CD14-positive monocyte (primary cell): ENCODE results near the gene CLEC14A. TPM values are rescaled to one million over a fixed set of nuclear protein-coding genes. Genes with fewer than 3 reads are reported as not detected.
A peak's percentile ranks its signal among the peaks of the same experiment; 100 is the strongest.

Experiments
- DNase-seq, 3 donors: peaks; one replicate each; pipeline ENCODE4 v3.0.0-alpha.2; 2011 to 2022
- H2AFZ ChIP-seq: 2 replicates; pipeline ENCODE4 v1.6.0; 2012; ENCODE audit warnings: mild to moderate bottlenecking, low read depth, low read length, inconsistent platforms; ENCODE audit not compliant: insufficient read depth, poor library complexity, severe bottlenecking
- H3K27ac ChIP-seq, 2 donors: 1 replicate in 1 of 2; 2 replicates in 1 of 2; pipeline ENCODE4 v1.5.1; 2012 to 2013; ENCODE audit warnings: low read length in 2 of 2, control low read depth in 1 of 2, inconsistent platforms in 1 of 2, low read depth in 1 of 2, mild to moderate bottlenecking in 1 of 2
- H3K27me3 ChIP-seq, 2 donors: one replicate each; pipeline versions ENCODE4 v1.6.0 to v1.6.1; 2011 to 2013; ENCODE audit warnings: low read length in 2 of 2; ENCODE audit not compliant: control insufficient read depth in 2 of 2, insufficient read depth in 2 of 2
- H3K36me3 ChIP-seq, 2 donors: replicated peaks in 1 of 2; 1 replicate in 1 of 2; 2 replicates in 1 of 2; pipeline versions ENCODE4 v1.5.1 to v1.6.1; 2012 to 2013; ENCODE audit warnings: low read length in 2 of 2, control low read depth in 1 of 2, inconsistent platforms in 1 of 2, mild to moderate bottlenecking in 1 of 2; ENCODE audit not compliant: insufficient read depth in 2 of 2, control insufficient read depth in 1 of 2
- H3K4me1 ChIP-seq, 2 donors: 1 replicate in 1 of 2; 2 replicates in 1 of 2; pipeline versions ENCODE4 v1.5.1 to v1.6.1; 2012 to 2013; ENCODE audit warnings: low read length in 2 of 2, control low read depth in 1 of 2, inconsistent platforms in 1 of 2, mild to moderate bottlenecking in 1 of 2, moderate library complexity in 1 of 2; ENCODE audit not compliant: insufficient read depth in 2 of 2, control insufficient read depth in 1 of 2
- H3K4me2 ChIP-seq: replicated peaks from 2 replicates; pipeline ENCODE3; 2012; ENCODE audit warnings: low read length, moderate library complexity, mild to moderate bottlenecking; ENCODE audit not compliant: poor library complexity, severe bottlenecking; ENCODE audit errors: extremely low read depth
- H3K4me3 ChIP-seq, 3 experiments: fragments of 200-600 bp in 1 of 3; sonication (generic) in 1 of 3; replicated peaks in 1 of 3; 1 replicate in 2 of 3; 2 replicates in 1 of 3; pipeline ENCODE4 v1.5.1; 2011 to 2013; ENCODE audit warnings: low read length in 3 of 3, mild to moderate bottlenecking in 3 of 3, control low read depth in 2 of 3, low read depth in 2 of 3, inconsistent platforms in 1 of 3, moderate library complexity in 1 of 3
- H3K79me2 ChIP-seq: 2 replicates; pipeline ENCODE4 v1.6.0; 2012; ENCODE audit warnings: mild to moderate bottlenecking, control low read depth, inconsistent platforms, low read length, moderate library complexity; ENCODE audit not compliant: insufficient read depth
- H3K9ac ChIP-seq: 2 replicates; pipeline ENCODE4 v1.6.0; 2017; ENCODE audit warnings: low read length, mild to moderate bottlenecking; ENCODE audit not compliant: insufficient read depth, poor library complexity, severe bottlenecking
- H3K9me3 ChIP-seq, 2 donors: replicated peaks in 1 of 2; 1 replicate in 1 of 2; 2 replicates in 1 of 2; pipeline versions ENCODE4 v1.5.1 to v1.6.1; 2012 to 2013; ENCODE audit warnings: low read length in 2 of 2, control low read depth in 1 of 2; ENCODE audit not compliant: control insufficient read depth in 1 of 2, insufficient read depth in 1 of 2
- H4K20me1 ChIP-seq: 2 replicates; pipeline ENCODE4 v1.6.0; 2012; ENCODE audit warnings: mild to moderate bottlenecking, low read length, control low read depth, moderate library complexity; ENCODE audit not compliant: insufficient read depth
- H3K27ac Mint-ChIP-seq, 7 donors: one replicate each; pipeline ENCODE4 v1.8.0; 2020; ENCODE audit warnings: mild to moderate bottlenecking in 7 of 7, mixed read lengths in 7 of 7, moderate library complexity in 6 of 7, inconsistent platforms in 2 of 7
- H3K27me3 Mint-ChIP-seq, 3 donors: one replicate each; pipeline ENCODE4 v1.8.0; 2021 to 2022; ENCODE audit warnings: low read depth in 3 of 3, mild to moderate bottlenecking in 3 of 3, mixed read lengths in 3 of 3, moderate library complexity in 3 of 3, inconsistent platforms in 1 of 3
- H3K36me3 Mint-ChIP-seq, 2 donors: one replicate each; pipeline ENCODE4 v1.8.0; 2020; ENCODE audit warnings: mixed read lengths in 2 of 2, inconsistent platforms in 1 of 2, mild to moderate bottlenecking in 1 of 2
- H3K4me1 Mint-ChIP-seq: one replicate; pipeline ENCODE4 v1.8.0; 2020; ENCODE audit warnings: mild to moderate bottlenecking, mixed read lengths
- H3K4me3 Mint-ChIP-seq, 2 donors: one replicate each; pipeline ENCODE4 v1.8.0; 2020; ENCODE audit warnings: mild to moderate bottlenecking in 2 of 2, mixed read lengths in 2 of 2, moderate library complexity in 1 of 2
- H3K9me3 Mint-ChIP-seq, 7 donors: one replicate each; pipeline ENCODE4 v1.8.0; 2020 to 2022; ENCODE audit warnings: mixed read lengths in 7 of 7, mild to moderate bottlenecking in 6 of 7, moderate library complexity in 6 of 7, inconsistent platforms in 2 of 7
- CTCF ChIP-seq: fragments of 200-600 bp; IDR thresholded peaks from one replicate; pipeline ENCODE4 v1.8.0; 2022; ENCODE audit warnings: antibody characterized with exemption, mild to moderate bottlenecking
- WGBS: methylation state at CpG from one replicate; pipeline ENCODE4 v1.1.5; 2013; ENCODE audit warnings: missing lambda C conversion rate; ENCODE audit not compliant: insufficient coverage; 5-methylcytosine and 5-hydroxymethylcytosine counted together
- intact Hi-C, 2 donors: fragments of 100-400 bp; cut with micrococcal nuclease; formaldehyde crosslinking; loops; one replicate each; pipeline versions ENCODE4 v1.15.0 to v1.15.1; 2023
- polyA plus RNA-seq, 3 donors: library from polyadenylated mRNA; depleted of rRNA in 1 of 3; unstranded in 2 of 3; stranded (reverse) in 1 of 3; fragments of 300-500 nt in 2 of 3; fragments of >200 nt in 1 of 3; fragmentation: Illumina TruSeq in 2 of 3; gene quantifications; 1 replicate in 2 of 3; 2 replicates in 1 of 3; pipeline ENCODE4 v1.2.3, GENCODE V29; 2012 to 2021

The CLEC14A gene
- polyA plus RNA-seq, 3 donors: not detected

GRCh38 chr14:38254571-38255407 lies 1.1 kb downstream of the CLEC14A start:
- Histone ChIP-seq H3K79me2 (no peaks in the 10 kb centered on the region), H3K4me1 (peaks cover 4 to 5% of the 10 kb centered on the region in 2 donors), H3K36me3 (no peaks in the 10 kb centered on the region), H3K4me2 (peak overlapping the region; percentile 56), H2AFZ (no peak overlapping the region), H3K9ac (no peak overlapping the region), H3K27ac (no peak overlapping the region), H3K9me3 (peaks cover 0 to 22% of the 10 kb centered on the region in 2 donors), H3K27me3 (peaks cover 32 to 45% of the 10 kb centered on the region in 2 donors), H3K4me3 (peak overlapping the region in 1 of 3 experiments; percentile 23), H4K20me1 (no peaks in the 10 kb centered on the region)
- H3K4me3 Mint-ChIP-seq: peak overlapping the region in 1 of 2 donors; percentile 70
- 14% methylated on average over 41 of the region's 44 CpGs for WGBS
- H3K4me1 Mint-ChIP-seq: peaks cover 6% of the 10 kb centered on the region
- no peak overlapping the region for H3K27ac Mint-ChIP-seq
- H3K36me3 Mint-ChIP-seq: no peaks in the 10 kb centered on the region
- no peak for DNase-seq
- TF ChIP-seq CTCF: no peak
- intact Hi-C loops: no loop called here
- H3K27me3 Mint-ChIP-seq: peaks cover 34 to 49% (median 47%) of the 10 kb centered on the region in 3 donors
- H3K9me3 Mint-ChIP-seq: peaks cover 0 to 17% (median 3%) of the 10 kb centered on the region in 7 donors

DNA sequence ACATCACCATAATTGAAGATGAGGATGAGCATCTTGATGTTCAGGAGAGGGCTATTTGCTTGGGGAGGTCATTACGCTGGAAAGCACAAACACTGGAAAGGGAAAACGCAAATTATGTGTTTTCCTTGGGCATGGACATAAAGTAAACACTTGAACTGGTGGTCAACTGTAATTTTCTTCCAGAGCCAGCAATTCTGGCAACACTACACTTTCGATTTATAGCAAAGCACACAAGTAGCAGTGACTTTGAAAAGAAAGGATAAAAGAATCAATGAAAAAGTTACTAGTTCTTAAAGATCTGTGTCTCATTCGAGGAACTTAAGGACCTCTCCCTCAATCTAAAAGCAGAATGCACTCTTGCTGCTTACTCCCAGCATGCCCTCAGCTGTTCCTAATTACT lies 2.2 kb downstream of the CLEC14A start:
- Histone ChIP-seq H4K20me1 (no peaks in the 10 kb centered on the region), H3K4me1 (peaks cover 4 to 5% of the 10 kb centered on the region in 2 donors), H3K9me3 (peaks cover 0 to 22% of the 10 kb centered on the region in 2 donors), H3K4me2 (no peak overlapping the region), H3K4me3 (no peak overlapping the region), H3K27me3 (peaks cover 32 to 45% of the 10 kb centered on the region in 2 donors), H3K36me3 (no peaks in the 10 kb centered on the region), H3K9ac (no peak overlapping the region), H3K79me2 (no peaks in the 10 kb centered on the region), H3K27ac (no peak overlapping the region), H2AFZ (no peak overlapping the region)
- Mint-ChIP-seq H3K9me3 (peaks cover 0 to 14% (median 3%) of the 10 kb centered on the region in 7 donors), H3K4me3 (no peak overlapping the region), H3K36me3 (no peaks in the 10 kb centered on the region), H3K4me1 (peaks cover 6% of the 10 kb centered on the region), H3K27ac (no peak overlapping the region), H3K27me3 (peaks cover 34 to 49% (median 47%) of the 10 kb centered on the region in 3 donors)
- TF ChIP-seq CTCF: no peak
- WGBS: 80% methylated on average over 1 of the region's 4 CpGs
- intact Hi-C loops: no loop called here
- no peak for DNase-seq
